HepG2 (cell line): Measurements from ENCODE around the gene MOAP1. TPM values are rescaled to one million over a fixed set of nuclear protein-coding genes. Genes with fewer than 3 reads are reported as not detected.

ENCODE experiments used
- ATAC-seq: fragments of 200-7000 bp; cut with Tn5 transposase; 3 replicates; pipeline ENCODE4 v1.9.1; 2020; ENCODE audit warnings: mild to moderate bottlenecking, moderate library complexity
- BruUV-seq: library from RNA; stranded (reverse); fragments of 400-500 nt; replicated peaks from 2 replicates; lab custom pipeline; 2021; lab: Mats Ljungman, UMichigan
- CTCF ChIA-PET: fragments of 300-600 bp; formaldehyde crosslinking; extraction: SDS; loops from one replicate; lab custom pipeline; 2021; ENCODE audit warnings: low total read pairs, inconsistent platforms, low intra/inter-chr PET ratio; lab: Yijun Ruan, JAX
- POLR2A ChIA-PET: fragments of 350-600 bp; sonication (Branson Sonifier 250); formaldehyde crosslinking; loops from one replicate; lab custom pipeline; 2020; ENCODE audit warnings: antibody characterized with exemption, inconsistent platforms; lab: Yijun Ruan, JAX
- DNase-seq: peaks from one replicate; pipeline ENCODE4 v3.0.0-alpha.2; 2015; ENCODE audit warnings: low spot score
- FAIRE-seq: peaks from 3 replicates; lab custom pipeline; 2011; peaks lifted over from hg19 to GRCh38; lab: Jason Lieb, UNC
- H2AFZ ChIP-seq: one replicate; pipeline ENCODE4 v1.6.1; 2011; ENCODE audit warnings: low read length, inconsistent platforms
- H3K27ac ChIP-seq: fragments of 300-600 bp; 3 replicates; pipeline ENCODE4 v1.8.0; 2011; ENCODE audit warnings: mixed run types, mild to moderate bottlenecking, mixed read lengths, low read length, inconsistent platforms; ENCODE audit not compliant: insufficient read depth; ENCODE audit errors: extremely low read length
- H3K27me3 ChIP-seq, 2 experiments: fragments of 200-600 bp in 1 of 2; 2 replicates in 1 of 2; 3 replicates in 1 of 2; pipeline versions ENCODE4 v1.6.0 to v1.8.0; 2011; ENCODE audit warnings: low read length in 2 of 2, mild to moderate bottlenecking in 2 of 2, moderate library complexity in 2 of 2, inconsistent platforms in 1 of 2; ENCODE audit not compliant: insufficient read depth in 2 of 2, control insufficient read depth in 1 of 2
- H3K36me3 ChIP-seq, 2 experiments: fragments of 200-600 bp in 1 of 2; replicated peaks in 1 of 2; 2 replicates in 1 of 2; 3 replicates in 1 of 2; pipeline versions ENCODE4 v1.5.1 to v1.8.0; 2011; ENCODE audit warnings: low read length in 2 of 2, inconsistent platforms in 1 of 2; ENCODE audit not compliant: insufficient read depth in 2 of 2, control insufficient read depth in 1 of 2
- H3K4me1 ChIP-seq: 2 replicates; pipeline ENCODE4 v1.5.1; 2012; ENCODE audit warnings: low read length, inconsistent platforms; ENCODE audit not compliant: insufficient read depth
- H3K4me2 ChIP-seq: 2 replicates; pipeline ENCODE4 v1.6.0; 2011; ENCODE audit warnings: low read depth, low read length, inconsistent platforms
- H3K4me3 ChIP-seq, 3 experiments: fragments of 200-600 bp in 1 of 3; sonication (generic), shearing (Covaris generic) in 1 of 3; replicated peaks in 1 of 3; 2 replicates each; pipeline ENCODE4 v1.5.1; 2011 to 2016; ENCODE audit warnings: low read length in 3 of 3, inconsistent platforms in 2 of 3, low read depth in 2 of 3, mild to moderate bottlenecking in 2 of 3, control low read depth in 1 of 3, mixed read lengths in 1 of 3; ENCODE audit not compliant: insufficient read depth in 1 of 3
- H3K79me2 ChIP-seq: one replicate; pipeline ENCODE4 v1.6.1; 2011; ENCODE audit warnings: low read length, inconsistent platforms; ENCODE audit not compliant: insufficient read depth
- H3K9ac ChIP-seq: 2 replicates; pipeline ENCODE4 v1.6.0; 2011; ENCODE audit warnings: mild to moderate bottlenecking, low read depth, low read length, inconsistent platforms; ENCODE audit not compliant: insufficient read depth
- H3K9me3 ChIP-seq: 2 replicates; pipeline ENCODE4 v1.5.1; 2012; ENCODE audit warnings: mild to moderate bottlenecking, low read length
- H4K20me1 ChIP-seq: 2 replicates; pipeline ENCODE4 v1.6.0; 2011; ENCODE audit warnings: inconsistent platforms, mild to moderate bottlenecking, low read length, moderate library complexity; ENCODE audit not compliant: insufficient read depth
- ASH2L ChIP-seq: fragments of 300-600, 200-600 bp; sonication (generic); IDR thresholded peaks from 2 replicates; pipeline ENCODE4 v1.7.0; 2017; ENCODE audit warnings: low read depth, mild to moderate bottlenecking, moderate library complexity, mixed read lengths, low read length; ENCODE audit not compliant: insufficient read length
- ESRRA ChIP-seq: sonication (generic); formaldehyde crosslinking; IDR thresholded peaks from 2 replicates; pipeline ENCODE4 v1.5.1; 2020; ENCODE audit warnings: mild to moderate bottlenecking, low read depth, missing genetic modification reagents
- FOXK1 ChIP-seq: sonication (generic); formaldehyde crosslinking; IDR thresholded peaks from 2 replicates; pipeline ENCODE4 v1.4.0; 2020; ENCODE audit warnings: low read depth, missing genetic modification reagents, borderline replicate concordance
- HNF4G ChIP-seq, 2 experiments: sonication (generic) in 1 of 2; formaldehyde crosslinking in 1 of 2; IDR thresholded peaks; 2 replicates each; pipeline versions ENCODE4 v1.4.0 to v1.6.1; 2011 to 2020; ENCODE audit warnings: borderline replicate concordance in 2 of 2, low read depth in 2 of 2, mild to moderate bottlenecking in 2 of 2, low read length in 1 of 2, missing genetic modification reagents in 1 of 2, moderate library complexity in 1 of 2
- KDM5A ChIP-seq: fragments of 200-600 bp; sonication (generic); IDR thresholded peaks from 2 replicates; pipeline ENCODE4 v1.7.0; 2018; ENCODE audit warnings: antibody characterized with exemption, mild to moderate bottlenecking, low read length, borderline replicate concordance
- NAIF1 ChIP-seq: sonication (generic); formaldehyde crosslinking; IDR thresholded peaks from 2 replicates; pipeline ENCODE4 v1.5.0; 2020; ENCODE audit warnings: mild to moderate bottlenecking, missing genetic modification reagents, borderline replicate concordance
- SAP130 ChIP-seq: IDR thresholded peaks from 2 replicates; pipeline ENCODE4 v1.6.1; 2016; ENCODE audit warnings: low read depth
- SMC3 ChIP-seq: IDR thresholded peaks from 2 replicates; pipeline ENCODE4 v1.6.1; 2011; ENCODE audit warnings: low read length, improper control_type of control experiment
- STAT5B ChIP-seq: sonication (generic); formaldehyde crosslinking; IDR thresholded peaks from 2 replicates; pipeline ENCODE4 v1.4.0; 2020; ENCODE audit warnings: missing genetic modification reagents
- TAF1 ChIP-seq: sonication (generic); formaldehyde crosslinking; IDR thresholded peaks from 2 replicates; pipeline ENCODE4 v1.4.0; 2020; ENCODE audit warnings: missing genetic modification reagents
- ZNF382 ChIP-seq: sonication (generic); formaldehyde crosslinking; IDR thresholded peaks from 2 replicates; pipeline ENCODE4 v1.5.0; 2020; ENCODE audit warnings: missing genetic modification reagents, mild to moderate bottlenecking, borderline replicate concordance
- ZNF850 ChIP-seq: sonication (generic); formaldehyde crosslinking; conservative IDR thresholded peaks from 2 replicates; pipeline ENCODE4 v1.9.0; 2021; ENCODE audit warnings: mild to moderate bottlenecking, missing genetic modification reagents
- WGBS: methylation state at CpG from one replicate; pipeline ENCODE4 v1.1.6; 2017; ENCODE audit warnings: low lambda C conversion rate; 5-methylcytosine and 5-hydroxymethylcytosine counted together
- in situ Hi-C: cut with HindIII; loops from 2 replicates; pipeline ENCODE4 v1.10.0; 2017; ENCODE audit warnings: low pct_unique_long_range_greater_than_20kb; ENCODE audit not compliant: extremely low pct_ligation_motif_present
- intact Hi-C: fragments of 100-400 bp; cut with micrococcal nuclease; formaldehyde crosslinking; loops from one replicate; pipeline ENCODE4 v1.10.0; 2022; ENCODE audit not compliant: unreplicated experiment
- polyA plus RNA-seq, 8 experiments: library from polyadenylated mRNA; depleted of rRNA in 3 of 8; stranded (reverse) in 7 of 8; unstranded in 1 of 8; fragments of >200 nt; fragmentation: Illumina TruSeq in 4 of 8; extraction: Trizol in 4 of 8; gene quantifications; 2 replicates each; pipeline versions ENCODE4 v1.2.1 to v1.2.3, GENCODE V29; 2011 to 2016; ENCODE audit warnings: low read depth in 4 of 8, missing spikeins in 1 of 8, mixed read lengths in 1 of 8; ENCODE audit not compliant: insufficient read depth in 1 of 8
- total RNA-seq, 5 experiments: library from RNA; depleted of rRNA; stranded (reverse); fragments of >200 nt; fragmentation: Illumina TruSeq; extraction: Trizol; gene quantifications; 2 replicates each; pipeline ENCODE4 v1.2.3, GENCODE V29; 2016; ENCODE audit warnings: low read depth in 1 of 5
- TF ChIP-seq, protein P1 (sequence below), 2 experiments: sonication (generic) in 1 of 2; formaldehyde crosslinking in 1 of 2; IDR thresholded peaks; 2 replicates each; pipeline versions ENCODE4 v1.6.1 to v1.9.0; 2014 to 2022; ENCODE audit warnings: antibody characterized with exemption in 1 of 2, borderline replicate concordance in 1 of 2, inconsistent platforms in 1 of 2, low read depth in 1 of 2, missing genetic modification reagents in 1 of 2
- TF ChIP-seq, protein P2 (sequence below): sonication (generic); formaldehyde crosslinking; IDR thresholded peaks from 2 replicates; pipeline ENCODE4 v1.5.0; 2020; ENCODE audit warnings: missing genetic modification reagents
- TF ChIP-seq, protein P3 (sequence below): sonication (generic); formaldehyde crosslinking; IDR thresholded peaks from 2 replicates; pipeline ENCODE4 v1.5.1; 2020; ENCODE audit warnings: missing genetic modification reagents, mild to moderate bottlenecking, borderline replicate concordance

Gene MOAP1
- total and polyA plus RNA-seq, 2 of the 13 experiments (the other 11 are each of a cell fraction or from before 2014, with no cell fraction given) = 14.6 to 47.0 TPM

DNA sequence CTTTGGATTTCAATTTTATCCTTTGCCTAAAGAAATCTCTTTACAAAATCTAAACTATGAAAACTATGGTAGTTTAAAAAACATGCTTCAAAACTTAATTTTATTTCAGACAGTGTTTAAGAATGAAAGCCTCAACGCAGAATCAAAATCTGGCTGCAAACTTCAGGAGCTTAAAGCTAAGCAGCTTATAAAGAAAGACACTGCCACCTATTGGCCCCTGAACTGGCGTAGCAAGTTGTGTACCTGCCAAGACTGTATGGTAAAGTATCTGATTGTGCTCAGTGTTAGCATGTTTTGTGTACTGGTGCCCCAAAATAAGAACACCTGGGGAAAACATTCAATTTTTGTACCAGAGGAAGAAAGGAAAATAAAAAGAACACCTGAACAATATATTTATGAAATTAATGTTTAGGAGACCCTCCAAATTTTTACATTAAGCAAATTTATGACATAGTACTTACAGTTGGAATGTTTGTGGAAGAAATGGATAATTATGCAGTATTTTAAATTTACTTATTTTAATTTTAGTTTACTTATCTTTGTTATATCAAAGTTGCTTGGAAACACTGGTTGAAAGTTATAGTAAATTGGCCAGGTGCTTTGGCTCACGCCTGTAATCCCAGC lies 34.5 kb upstream of the MOAP1 start (continued):
- TF ChIP-seq ZNF382 (CRISPR knock-in tag) (no peak), SMC3 (peak; percentile 65), NAIF1 (CRISPR knock-in tag) (no peak), SAP130 (CRISPR knock-in tag) (peak; percentile 36; the same call in 1 of the 2 replicates), KDM5A (no peak), FOXK1 (no peak)

DNA sequence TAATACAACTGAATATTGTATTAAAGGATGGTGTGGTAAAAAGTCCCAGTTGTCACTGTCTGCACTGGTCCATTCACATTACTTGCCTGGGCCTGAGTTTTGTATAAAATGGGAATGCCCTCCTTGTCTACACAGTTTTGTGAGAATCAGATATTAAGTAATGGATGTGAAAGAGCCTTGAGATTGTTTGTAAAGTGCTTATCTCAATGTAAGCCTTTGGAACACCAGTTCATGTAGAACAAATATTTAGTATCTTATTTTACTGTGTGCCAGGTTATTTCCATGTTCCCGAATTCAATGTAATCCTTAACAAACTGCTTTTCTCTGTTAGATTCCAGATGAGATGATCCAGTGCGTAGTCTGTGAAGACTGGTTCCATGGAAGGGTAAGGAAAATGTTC lies 29.9 kb upstream of the MOAP1 start:
- Histone ChIP-seq H2AFZ (no peak overlapping the region), H3K27ac (no peak overlapping the region), H3K79me2 (no peaks in the 10 kb centered on the region), H3K9me3 (no peaks in the 10 kb centered on the region), H3K4me2 (no peak overlapping the region), H3K4me3 (no peak overlapping the region), H3K9ac (no peak overlapping the region), H4K20me1 (no peaks in the 10 kb centered on the region), H3K27me3 (no peaks in the 10 kb centered on the region), H3K36me3 (peaks cover 1 to 10% of the 10 kb centered on the region in 2 experiments; a peak in 4 of 5 replicates), H3K4me1 (0 out of 2 replicates have a peak, but pooled peaks cover under 1% of the 10 kb centered on the region)
- intact Hi-C loops = no loop called here
- no peak for FAIRE-seq
- ChIA-PET POLR2A (no interaction called here), CTCF (no interaction called here)
- BruUV-seq = no TSS peak
- in situ Hi-C loops = no loop called here
- ATAC-seq = no peak
- 87% methylated on average over 2 of the region's 2 CpGs for WGBS
- DNase-seq = no peak
- no peak for TF ChIP-seq ASH2L
- no peak for TF ChIP-seq HNF4G (IDR thresholded peaks at IDR 0.05; ENCODE audit: borderline replicate concordance, low read depth, low read length)
- TF ChIP-seq HNF4G (CRISPR knock-in tag; IDR thresholded peaks at IDR 0.05; ENCODE audit: borderline replicate concordance, low read depth) = no peak
- TF ChIP-seq, protein P1, sequence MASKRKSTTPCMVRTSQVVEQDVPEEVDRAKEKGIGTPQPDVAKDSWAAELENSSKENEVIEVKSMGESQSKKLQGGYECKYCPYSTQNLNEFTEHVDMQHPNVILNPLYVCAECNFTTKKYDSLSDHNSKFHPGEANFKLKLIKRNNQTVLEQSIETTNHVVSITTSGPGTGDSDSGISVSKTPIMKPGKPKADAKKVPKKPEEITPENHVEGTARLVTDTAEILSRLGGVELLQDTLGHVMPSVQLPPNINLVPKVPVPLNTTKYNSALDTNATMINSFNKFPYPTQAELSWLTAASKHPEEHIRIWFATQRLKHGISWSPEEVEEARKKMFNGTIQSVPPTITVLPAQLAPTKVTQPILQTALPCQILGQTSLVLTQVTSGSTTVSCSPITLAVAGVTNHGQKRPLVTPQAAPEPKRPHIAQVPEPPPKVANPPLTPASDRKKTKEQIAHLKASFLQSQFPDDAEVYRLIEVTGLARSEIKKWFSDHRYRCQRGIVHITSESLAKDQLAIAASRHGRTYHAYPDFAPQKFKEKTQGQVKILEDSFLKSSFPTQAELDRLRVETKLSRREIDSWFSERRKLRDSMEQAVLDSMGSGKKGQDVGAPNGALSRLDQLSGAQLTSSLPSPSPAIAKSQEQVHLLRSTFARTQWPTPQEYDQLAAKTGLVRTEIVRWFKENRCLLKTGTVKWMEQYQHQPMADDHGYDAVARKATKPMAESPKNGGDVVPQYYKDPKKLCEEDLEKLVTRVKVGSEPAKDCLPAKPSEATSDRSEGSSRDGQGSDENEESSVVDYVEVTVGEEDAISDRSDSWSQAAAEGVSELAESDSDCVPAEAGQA (IDR thresholded peaks at IDR 0.05; ENCODE audit: low read depth) = no peak
- TF ChIP-seq, protein P1 (CRISPR knock-in tag; IDR thresholded peaks at IDR 0.05; ENCODE audit: borderline replicate concordance) = no peak
- no peak for TF ChIP-seq STAT5B (CRISPR knock-in tag)
- no peak for TF ChIP-seq ZNF850 (CRISPR knock-in tag)
- TF ChIP-seq, protein P2, sequence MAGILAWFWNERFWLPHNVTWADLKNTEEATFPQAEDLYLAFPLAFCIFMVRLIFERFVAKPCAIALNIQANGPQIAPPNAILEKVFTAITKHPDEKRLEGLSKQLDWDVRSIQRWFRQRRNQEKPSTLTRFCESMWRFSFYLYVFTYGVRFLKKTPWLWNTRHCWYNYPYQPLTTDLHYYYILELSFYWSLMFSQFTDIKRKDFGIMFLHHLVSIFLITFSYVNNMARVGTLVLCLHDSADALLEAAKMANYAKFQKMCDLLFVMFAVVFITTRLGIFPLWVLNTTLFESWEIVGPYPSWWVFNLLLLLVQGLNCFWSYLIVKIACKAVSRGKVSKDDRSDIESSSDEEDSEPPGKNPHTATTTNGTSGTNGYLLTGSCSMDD (CRISPR knock-in tag) = no peak
- TF ChIP-seq TAF1 (CRISPR knock-in tag) = no peak
- TF ChIP-seq ESRRA (CRISPR knock-in tag) = no peak
- TF ChIP-seq, protein P3, sequence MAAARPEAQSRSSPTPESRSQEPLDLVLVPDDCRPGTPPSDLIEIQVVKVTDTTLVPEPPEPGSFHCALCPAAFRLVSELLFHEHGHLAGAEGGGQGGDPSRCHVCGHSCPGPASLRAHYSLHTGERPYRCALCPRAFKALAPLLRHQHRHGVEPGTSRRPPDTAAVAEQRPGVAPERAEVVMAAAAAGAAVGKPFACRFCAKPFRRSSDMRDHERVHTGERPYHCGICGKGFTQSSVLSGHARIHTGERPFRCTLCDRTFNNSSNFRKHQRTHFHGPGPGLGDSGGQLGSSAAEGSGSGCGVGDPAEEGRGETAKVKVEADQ (CRISPR knock-in tag) = no peak
